ENCODE measurements around the gene CNTN6.

The CNTN6 gene

DNA sequence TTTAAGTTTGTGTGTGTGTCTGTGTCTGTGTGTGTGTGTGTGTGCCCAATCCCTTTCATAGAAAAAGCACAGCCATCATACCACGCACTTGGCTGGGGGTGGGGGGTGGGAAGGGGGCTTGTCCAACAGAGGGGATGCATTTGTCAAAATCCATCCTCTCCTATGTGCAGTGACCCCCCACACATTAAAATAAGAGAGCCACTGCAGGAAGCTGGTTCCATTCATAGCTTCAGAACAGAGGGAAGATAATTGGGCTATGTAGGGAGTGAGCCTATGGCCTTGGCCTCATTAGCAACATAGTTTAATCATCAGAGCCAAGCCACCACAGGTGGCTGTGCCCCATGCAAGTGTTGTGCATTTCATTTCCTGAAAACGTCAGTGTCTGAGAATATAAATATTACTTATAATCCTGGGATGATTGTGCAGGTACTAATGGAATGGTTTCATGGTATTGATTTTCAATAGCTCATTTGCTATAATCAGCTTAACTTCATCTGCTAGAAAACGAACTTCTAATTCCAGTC is 330.8 kb downstream of the CNTN6 start:
- TF ChIP-seq, protein P1, sequence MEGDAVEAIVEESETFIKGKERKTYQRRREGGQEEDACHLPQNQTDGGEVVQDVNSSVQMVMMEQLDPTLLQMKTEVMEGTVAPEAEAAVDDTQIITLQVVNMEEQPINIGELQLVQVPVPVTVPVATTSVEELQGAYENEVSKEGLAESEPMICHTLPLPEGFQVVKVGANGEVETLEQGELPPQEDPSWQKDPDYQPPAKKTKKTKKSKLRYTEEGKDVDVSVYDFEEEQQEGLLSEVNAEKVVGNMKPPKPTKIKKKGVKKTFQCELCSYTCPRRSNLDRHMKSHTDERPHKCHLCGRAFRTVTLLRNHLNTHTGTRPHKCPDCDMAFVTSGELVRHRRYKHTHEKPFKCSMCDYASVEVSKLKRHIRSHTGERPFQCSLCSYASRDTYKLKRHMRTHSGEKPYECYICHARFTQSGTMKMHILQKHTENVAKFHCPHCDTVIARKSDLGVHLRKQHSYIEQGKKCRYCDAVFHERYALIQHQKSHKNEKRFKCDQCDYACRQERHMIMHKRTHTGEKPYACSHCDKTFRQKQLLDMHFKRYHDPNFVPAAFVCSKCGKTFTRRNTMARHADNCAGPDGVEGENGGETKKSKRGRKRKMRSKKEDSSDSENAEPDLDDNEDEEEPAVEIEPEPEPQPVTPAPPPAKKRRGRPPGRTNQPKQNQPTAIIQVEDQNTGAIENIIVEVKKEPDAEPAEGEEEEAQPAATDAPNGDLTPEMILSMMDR (IDR thresholded peaks at IDR 0.05; ENCODE audit: low read depth, low read length), result no peak
- in situ Hi-C loops (cut with HindIII; ENCODE audit: low sequenced_read_pairs), result no loop called here
- no peak for DNase-seq (ENCODE audit: low read depth, low spot score)
- H3K4me3 ChIP-seq (ENCODE audit: low read depth, low read length), result no peak overlapping the region

DNA sequence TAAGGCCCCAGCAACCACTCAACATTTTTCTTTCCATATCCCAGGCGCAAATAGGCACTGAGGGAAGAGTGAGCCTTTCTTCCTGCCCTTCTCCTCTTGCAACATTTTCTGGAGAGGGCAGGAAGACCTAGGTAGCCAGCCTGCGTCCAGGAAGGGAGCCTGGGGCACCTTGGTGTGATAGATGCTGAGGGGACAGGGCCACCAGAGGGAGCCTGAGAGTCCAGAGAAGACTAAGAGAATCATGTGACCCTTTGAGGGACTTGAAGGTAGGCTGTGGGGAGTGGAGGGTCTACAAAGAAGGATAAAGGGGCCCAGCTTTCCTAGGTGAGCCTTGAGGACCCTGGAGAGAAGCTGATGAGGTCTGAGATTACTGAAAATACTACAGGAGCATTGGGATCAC is 346.6 kb downstream of the CNTN6 start:
- TF ChIP-seq, protein P1 (IDR thresholded peaks at IDR 0.05; ENCODE audit: low read depth, low read length), result no peak
- in situ Hi-C loops (cut with HindIII; ENCODE audit: low sequenced_read_pairs), result no loop called here
- H3K4me3 ChIP-seq (ENCODE audit: low read depth, low read length), result no peak overlapping the region
- no peak for DNase-seq (ENCODE audit: low read depth, low spot score)

DNA sequence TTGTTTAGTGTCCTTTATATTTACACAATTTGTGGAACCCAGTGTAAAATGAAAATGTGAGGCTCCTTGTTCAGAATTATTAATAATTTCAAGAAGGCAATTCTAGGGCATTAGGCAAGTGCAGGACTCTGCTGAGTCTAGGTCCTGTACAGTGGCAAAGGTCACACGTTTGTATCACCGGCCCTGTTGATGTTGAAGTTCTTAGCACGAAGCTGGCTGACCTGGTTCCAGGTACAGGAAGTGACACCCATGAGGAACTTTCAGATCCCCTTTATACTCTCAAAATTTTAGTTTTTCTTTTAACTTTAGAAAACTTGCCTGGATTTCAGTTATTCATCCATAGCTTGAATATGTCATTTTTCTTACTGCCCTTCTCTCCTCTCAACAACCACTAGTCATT is 349.4 kb downstream of the CNTN6 start:
- TF ChIP-seq, protein P1 (IDR thresholded peaks at IDR 0.05; ENCODE audit: low read depth, low read length), result no peak
- in situ Hi-C loops (cut with HindIII; ENCODE audit: low sequenced_read_pairs), result no loop called here
- no peak for DNase-seq (ENCODE audit: low read depth, low spot score)
- H3K4me3 ChIP-seq (ENCODE audit: low read depth, low read length), result no peak overlapping the region

DNA sequence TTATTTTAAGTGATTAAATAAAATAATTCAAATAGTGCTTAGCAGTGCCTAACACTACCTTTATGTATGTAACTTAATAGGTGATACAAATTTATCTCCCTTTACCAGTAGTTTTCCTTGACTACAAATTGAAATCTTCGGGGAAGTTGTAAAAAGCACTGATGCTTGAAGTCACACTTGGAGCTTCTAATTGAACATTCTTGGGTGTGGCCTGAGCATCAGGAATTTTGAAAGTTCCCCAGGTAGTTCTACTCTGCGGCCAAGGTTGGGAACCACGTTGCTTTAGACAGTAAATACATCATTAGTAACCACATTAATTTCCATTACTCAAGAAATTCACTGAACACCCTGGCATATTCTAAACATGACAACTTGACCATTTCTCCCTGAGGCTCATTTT is 351.4 kb downstream of the CNTN6 start:
- no peak overlapping the region for H3K4me3 ChIP-seq (ENCODE audit: low read depth, low read length)

DNA sequence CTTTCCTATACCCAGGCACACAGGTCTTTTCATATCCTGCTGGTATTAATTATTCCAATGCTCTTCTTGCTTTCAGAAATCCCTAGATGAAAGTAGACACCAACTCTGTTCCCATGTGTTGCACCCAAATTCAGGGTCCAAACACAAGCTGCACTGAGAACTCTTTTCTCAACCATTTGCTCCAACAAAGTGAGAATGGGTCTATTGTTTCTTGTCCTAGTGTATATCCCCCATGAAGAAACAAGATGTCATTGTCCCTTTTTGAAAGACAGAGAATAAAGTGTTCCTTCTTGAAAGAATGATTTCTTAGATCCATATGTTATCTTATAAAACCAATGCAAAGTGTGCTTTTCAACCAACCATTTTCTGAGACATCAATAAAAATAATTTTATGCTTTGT is 353.7 kb downstream of the CNTN6 start:
- no peak overlapping the region for H3K4me3 ChIP-seq (ENCODE audit: low read depth, low read length)
- TF ChIP-seq, protein P1 (IDR thresholded peaks at IDR 0.05; ENCODE audit: low read depth, low read length), result no peak
- in situ Hi-C loops (cut with HindIII; ENCODE audit: low sequenced_read_pairs), result no loop called here
- no peak for DNase-seq (ENCODE audit: low read depth, low spot score)

More for the DNA sequence above, 351.4 kb downstream of the CNTN6 start:
- in situ Hi-C loops (cut with HindIII; ENCODE audit: low sequenced_read_pairs), result no loop called here
- DNase-seq (ENCODE audit: low read depth, low spot score), result no peak
- TF ChIP-seq, protein P1 (IDR thresholded peaks at IDR 0.05; ENCODE audit: low read depth, low read length), result no peak

DNA sequence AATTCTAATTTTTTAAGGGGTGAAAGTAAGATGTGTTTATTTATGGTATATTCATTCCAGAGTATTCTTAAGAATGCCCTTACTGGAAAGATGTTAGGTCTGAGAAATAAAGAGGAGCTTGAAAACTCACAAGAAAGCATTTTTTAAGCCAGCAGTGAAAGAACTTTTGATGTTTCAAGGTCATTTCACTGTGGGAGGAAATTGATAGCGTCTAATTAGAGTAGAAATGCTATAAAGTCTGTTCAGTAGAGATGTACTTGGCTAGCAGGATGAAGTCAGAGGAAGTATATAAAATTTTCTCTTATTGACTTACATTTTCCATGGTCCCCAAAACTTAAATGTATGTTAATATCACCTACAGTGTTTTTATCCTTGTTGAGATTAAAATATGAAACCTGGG is 354.6 kb downstream of the CNTN6 start:
- in situ Hi-C loops (cut with HindIII; ENCODE audit: low sequenced_read_pairs), result no loop called here
- TF ChIP-seq, protein P1 (IDR thresholded peaks at IDR 0.05; ENCODE audit: low read depth, low read length), result no peak
- H3K4me3 ChIP-seq (ENCODE audit: low read depth, low read length), result no peak overlapping the region
- DNase-seq (ENCODE audit: low read depth, low spot score), result no peak

DNA sequence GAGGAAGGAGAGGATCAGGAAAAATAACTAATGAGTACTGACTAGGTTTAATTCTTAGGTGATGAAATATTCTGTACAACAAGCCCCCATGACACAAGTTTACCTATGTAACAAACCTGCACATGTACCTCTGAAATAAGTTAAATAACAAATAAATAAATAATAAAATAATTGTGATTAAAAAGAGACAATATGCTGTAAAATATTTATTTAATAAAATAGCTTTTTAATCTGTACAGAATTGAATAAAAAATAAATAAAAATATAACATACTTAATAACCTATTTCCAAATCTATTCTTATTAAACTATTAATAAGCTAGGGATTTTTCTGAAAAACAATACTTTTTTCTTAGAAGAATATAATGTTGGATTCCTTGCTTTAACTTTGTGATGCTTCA is 355.6 kb downstream of the CNTN6 start:
- DNase-seq (ENCODE audit: low read depth, low spot score), result no peak
- TF ChIP-seq, protein P1 (IDR thresholded peaks at IDR 0.05; ENCODE audit: low read depth, low read length), result no peak
- no peak overlapping the region for H3K4me3 ChIP-seq (ENCODE audit: low read depth, low read length)
- in situ Hi-C loops (cut with HindIII; ENCODE audit: low sequenced_read_pairs), result no loop called here
